ENCODE measurements around the gene SLC8A2.

Gene SLC8A2

GRCh38 chr19:47459477-47459876 lies 12.2 kb downstream of the SLC8A2 start:
- DNase-seq (ENCODE audit: low read depth in 2 of 2): no peak

- DNase-seq (ENCODE audit: low read depth in 2 of 2): no peak
These were observed 13.0 kb downstream of the SLC8A2 start for GRCh38 chr19:47458672-47459071.

- DNase-seq (ENCODE audit: low read depth in 2 of 2): no peak
These were observed 14.8 kb downstream of the SLC8A2 start for GRCh38 chr19:47456721-47457474.

GRCh38 chr19:47450478-47450877 lies 21.2 kb downstream of the SLC8A2 start:
- DNase-seq (ENCODE audit: low read depth in 2 of 2): no peak

GRCh38 chr19:47448360-47448727 lies 23.3 kb downstream of the SLC8A2 start:
- no peak for DNase-seq (ENCODE audit: low read depth in 2 of 2)

GRCh38 chr19:47447470-47448359 lies 24.0 kb downstream of the SLC8A2 start:
- peak in 1 of 2 donors; percentile 20 for DNase-seq (ENCODE audit: low read depth in 2 of 2)

GRCh38 chr19:47446534-47447469 lies 24.9 kb downstream of the SLC8A2 start:
- no peak for DNase-seq (ENCODE audit: low read depth in 2 of 2)

GRCh38 chr19:47445937-47446402 lies 25.7 kb downstream of the SLC8A2 start:
- peak; percentile 37 to 70 for DNase-seq (ENCODE audit: low read depth in 2 of 2)

- no peak for DNase-seq (ENCODE audit: low read depth in 2 of 2)
These were observed 26.2 kb downstream of the SLC8A2 start for GRCh38 chr19:47445527-47445926.

- no peak for DNase-seq (ENCODE audit: low read depth in 2 of 2)
These were observed 27.3 kb downstream of the SLC8A2 start for GRCh38 chr19:47444388-47444821.

GRCh38 chr19:47443331-47443730 lies 28.4 kb downstream of the SLC8A2 start:
- DNase-seq (ENCODE audit: low read depth in 2 of 2): no peak

- DNase-seq (ENCODE audit: low read depth in 2 of 2): no peak
These were observed 32.9 kb downstream of the SLC8A2 start for GRCh38 chr19:47438793-47439220.

- no peak for DNase-seq (ENCODE audit: low read depth in 2 of 2)
These were observed 34.2 kb downstream of the SLC8A2 start for GRCh38 chr19:47437500-47437899.

- peak; percentile 65 to 82 for DNase-seq (ENCODE audit: low read depth in 2 of 2)
These were observed 34.8 kb downstream of the SLC8A2 start for GRCh38 chr19:47436712-47437401.

- no peak for DNase-seq (ENCODE audit: low read depth in 2 of 2)
These were observed 35.7 kb downstream of the SLC8A2 start for GRCh38 chr19:47435883-47436417.

- no peak for DNase-seq (ENCODE audit: low read depth in 2 of 2)
These were observed 36.5 kb downstream of the SLC8A2 start for GRCh38 chr19:47435196-47435595.

- no peak for DNase-seq (ENCODE audit: low read depth in 2 of 2)
These were observed 37.6 kb downstream of the SLC8A2 start for GRCh38 chr19:47434088-47434487.

- DNase-seq (ENCODE audit: low read depth in 2 of 2): no peak
These were observed 38.6 kb downstream of the SLC8A2 start for GRCh38 chr19:47433121-47433520.

- DNase-seq (ENCODE audit: low read depth in 2 of 2): no peak
These were observed 39.2 kb downstream of the SLC8A2 start for GRCh38 chr19:47432499-47432898.

GRCh38 chr19:47432091-47432490 lies 39.6 kb downstream of the SLC8A2 start:
- no peak for DNase-seq (ENCODE audit: low read depth in 2 of 2)
